Smooth muscle cell (in vitro differentiated cells): Measurements from ENCODE around the gene GRB10. TPM values are rescaled to one million over a fixed set of nuclear protein-coding genes. Genes with fewer than 3 reads are reported as not detected.

Experiments
- DNase-seq: peaks from one replicate; lab custom pipeline; 2025; ENCODE audit not compliant: unreplicated experiment; lab: John Stamatoyannopoulos, UW
- H2AFZ ChIP-seq: fragments of 200-600 bp; sonication (generic); 2 replicates; pipeline ENCODE4 v1.6.0; 2016; ENCODE audit warnings: antibody characterized with exemption, low read depth, mild to moderate bottlenecking
- H3F3A ChIP-seq: fragments of 200-600 bp; sonication (generic); 2 replicates; pipeline ENCODE4 v1.6.0; 2017; ENCODE audit warnings: antibody characterized with exemption, low read depth
- H3K27ac ChIP-seq: fragments of 200-600 bp; sonication (generic); 2 replicates; pipeline ENCODE4 v1.5.1; 2016; ENCODE audit warnings: low read depth, mild to moderate bottlenecking
- H3K27me3 ChIP-seq: fragments of 200-600 bp; sonication (generic); 2 replicates; pipeline ENCODE4 v1.6.1; 2016; ENCODE audit warnings: low read depth, mild to moderate bottlenecking
- H3K36me3 ChIP-seq: fragments of 200-600 bp; sonication (generic); 2 replicates; pipeline ENCODE4 v1.5.1; 2016; ENCODE audit warnings: low read depth
- H3K4me1 ChIP-seq: fragments of 200-600 bp; sonication (generic); 2 replicates; pipeline ENCODE4 v1.5.1; 2016; ENCODE audit warnings: low read depth
- H3K4me2 ChIP-seq: fragments of 200-600 bp; sonication (generic); 2 replicates; pipeline ENCODE4 v1.6.0; 2016; ENCODE audit warnings: mild to moderate bottlenecking
- H3K4me3 ChIP-seq: fragments of 200-600 bp; sonication (generic); 2 replicates; pipeline ENCODE4 v1.5.1; 2016; ENCODE audit warnings: mild to moderate bottlenecking
- H3K79me2 ChIP-seq: fragments of 200-600 bp; sonication (generic); 2 replicates; pipeline ENCODE4 v1.6.0; 2016; ENCODE audit warnings: low read depth, mild to moderate bottlenecking
- H3K9ac ChIP-seq: fragments of 200-600 bp; sonication (generic); 2 replicates; pipeline ENCODE4 v1.6.0; 2016; ENCODE audit warnings: low read depth
- H3K9me3 ChIP-seq: fragments of 200-600 bp; sonication (generic); replicated peaks from 2 replicates; pipeline ENCODE4 v1.5.1; 2016; ENCODE audit warnings: low read depth
- H4K20me1 ChIP-seq: fragments of 200-600 bp; sonication (generic); 2 replicates; pipeline ENCODE4 v1.6.0; 2016; ENCODE audit warnings: low read depth
- WGBS: methylation state at CpG from one replicate; pipeline ENCODE4 v1.1.7; 2016; ENCODE audit warnings: low lambda C conversion rate; 5-methylcytosine and 5-hydroxymethylcytosine counted together
- polyA plus RNA-seq: library from polyadenylated mRNA; unstranded; fragments of >200 nt; fragmentation: Nextera tagmentation; extraction: Ambion mirVana; gene quantifications from 2 replicates; pipeline ENCODE4 v1.2.1, GENCODE V29; 2016
- total RNA-seq: library from RNA; depleted of rRNA; stranded (reverse); fragments of >200 nt; gene quantifications from 2 replicates; pipeline ENCODE4 v1.2.3, GENCODE V29; 2014
- TF ChIP-seq, protein P1 (sequence below): fragments of 200-600 bp; sonication (generic); IDR thresholded peaks from 2 replicates; pipeline ENCODE4 v1.5.1; 2017; ENCODE audit warnings: borderline replicate concordance, mild to moderate bottlenecking, antibody characterized with exemption; ENCODE audit not compliant: insufficient read depth, poor library complexity, severe bottlenecking

GRB10 gene
- total and polyA plus RNA-seq, 2 experiments from 2014 or later: 18.0 to 20.1 TPM

DNA sequence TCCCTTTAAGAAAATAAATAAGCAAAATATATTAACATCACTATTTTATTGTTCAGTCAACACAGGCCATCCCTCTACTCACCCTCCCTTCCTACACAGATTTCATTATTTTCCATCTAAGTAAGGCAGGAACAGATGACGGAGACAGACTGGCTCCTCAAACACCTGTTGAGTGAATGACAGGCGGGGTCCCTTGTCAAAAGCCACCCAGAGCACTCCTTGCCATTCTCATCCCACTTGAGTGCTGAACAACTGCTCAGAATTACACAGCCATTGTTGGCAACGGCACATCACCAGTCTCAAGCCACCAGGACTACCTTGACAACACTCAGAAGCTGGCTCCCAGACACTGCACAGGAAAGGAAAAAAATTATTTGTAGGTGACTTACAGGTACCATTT lies 3.3 kb downstream of the GRB10 start:
- TF ChIP-seq, protein P1, sequence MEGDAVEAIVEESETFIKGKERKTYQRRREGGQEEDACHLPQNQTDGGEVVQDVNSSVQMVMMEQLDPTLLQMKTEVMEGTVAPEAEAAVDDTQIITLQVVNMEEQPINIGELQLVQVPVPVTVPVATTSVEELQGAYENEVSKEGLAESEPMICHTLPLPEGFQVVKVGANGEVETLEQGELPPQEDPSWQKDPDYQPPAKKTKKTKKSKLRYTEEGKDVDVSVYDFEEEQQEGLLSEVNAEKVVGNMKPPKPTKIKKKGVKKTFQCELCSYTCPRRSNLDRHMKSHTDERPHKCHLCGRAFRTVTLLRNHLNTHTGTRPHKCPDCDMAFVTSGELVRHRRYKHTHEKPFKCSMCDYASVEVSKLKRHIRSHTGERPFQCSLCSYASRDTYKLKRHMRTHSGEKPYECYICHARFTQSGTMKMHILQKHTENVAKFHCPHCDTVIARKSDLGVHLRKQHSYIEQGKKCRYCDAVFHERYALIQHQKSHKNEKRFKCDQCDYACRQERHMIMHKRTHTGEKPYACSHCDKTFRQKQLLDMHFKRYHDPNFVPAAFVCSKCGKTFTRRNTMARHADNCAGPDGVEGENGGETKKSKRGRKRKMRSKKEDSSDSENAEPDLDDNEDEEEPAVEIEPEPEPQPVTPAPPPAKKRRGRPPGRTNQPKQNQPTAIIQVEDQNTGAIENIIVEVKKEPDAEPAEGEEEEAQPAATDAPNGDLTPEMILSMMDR: no peak
- Histone ChIP-seq H3K4me1 (no peaks in the 10 kb centered on the region), H3K4me2 (no peak overlapping the region), H2AFZ (no peak overlapping the region), H3K36me3 (no peaks in the 10 kb centered on the region), H3K27ac (no peak overlapping the region), H3K4me3 (no peak overlapping the region), H3F3A (no peaks in the 10 kb centered on the region), H4K20me1 (peaks cover 90% of the 10 kb centered on the region), H3K9ac (no peak overlapping the region), H3K79me2 (peaks cover 96% of the 10 kb centered on the region), H3K9me3 (no peaks in the 10 kb centered on the region), H3K27me3 (no peaks in the 10 kb centered on the region)
- DNase-seq: no peak
- 97% methylated on average over 3 of the region's 3 CpGs for whole genome bisulfite sequencing

DNA sequence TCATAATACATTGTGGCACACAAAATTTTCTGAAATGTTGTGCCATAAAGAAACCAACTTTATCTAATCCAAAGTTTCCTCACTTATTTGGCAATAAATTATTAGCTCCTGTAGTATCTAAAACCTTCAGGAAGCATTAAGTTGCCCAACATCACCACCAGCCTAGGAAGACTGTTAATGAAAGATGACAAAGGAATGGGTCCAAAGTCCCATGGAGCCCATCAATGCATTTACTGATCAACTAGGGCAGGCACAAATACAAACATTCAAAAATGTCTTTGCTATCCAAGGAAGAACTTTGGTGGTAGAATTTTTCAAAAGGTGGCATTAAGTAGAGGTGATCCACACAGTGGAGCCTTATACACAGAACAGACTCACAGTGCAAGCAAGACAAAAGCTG lies 4.5 kb downstream of the GRB10 start:
- peaks cover 94% of the 10 kb centered on the region for H3K79me2 ChIP-seq

DNA sequence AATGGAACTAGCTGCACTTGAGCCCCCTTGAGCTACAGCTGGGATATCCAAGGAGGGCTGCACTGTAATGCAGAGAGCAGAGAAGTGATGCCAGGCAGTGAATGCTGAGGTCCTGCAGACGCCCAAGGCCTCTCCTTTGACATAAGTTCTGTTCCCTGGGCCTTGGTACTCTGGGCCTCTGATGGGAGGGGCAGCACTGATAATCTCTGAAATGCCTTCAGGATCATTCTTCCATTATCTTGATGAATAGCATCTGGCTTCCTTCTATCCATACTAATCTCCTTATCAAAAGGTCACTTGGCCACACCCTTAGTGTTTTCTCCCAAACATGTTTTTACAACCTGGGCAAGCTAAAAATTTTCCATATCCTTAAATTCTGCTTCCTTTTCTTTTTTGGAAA lies 6.9 kb downstream of the GRB10 start:
- WGBS: 85% methylated on average over 1 of the region's 1 CpG
- Histone ChIP-seq H3K79me2 (peaks cover 97% of the 10 kb centered on the region), H4K20me1 (peaks cover 88% of the 10 kb centered on the region)

More for the DNA sequence above, 4.5 kb downstream of the GRB10 start:
- H3F3A ChIP-seq: no peaks in the 10 kb centered on the region
- H3K9ac ChIP-seq: no peak overlapping the region
- H2AFZ ChIP-seq: no peak overlapping the region
- H3K4me1 ChIP-seq: no peaks in the 10 kb centered on the region
- no peak overlapping the region for H3K4me3 ChIP-seq
- H3K27me3 ChIP-seq: no peaks in the 10 kb centered on the region
- H3K36me3 ChIP-seq: no peaks in the 10 kb centered on the region
- DNase-seq: no peak
- H3K9me3 ChIP-seq: no peaks in the 10 kb centered on the region
- H3K27ac ChIP-seq: no peak overlapping the region
- no peak overlapping the region for H3K4me2 ChIP-seq
- TF ChIP-seq, protein P1: no peak
- H4K20me1 ChIP-seq: peaks cover 85% of the 10 kb centered on the region

GRCh38 chr7:50775231-50775630 lies 7.5 kb downstream of the GRB10 start:
- H3K36me3 ChIP-seq: no peaks in the 10 kb centered on the region
- peaks cover 97% of the 10 kb centered on the region for H3K79me2 ChIP-seq
- no peak overlapping the region for H2AFZ ChIP-seq
- H3F3A ChIP-seq: no peaks in the 10 kb centered on the region
- no peak overlapping the region for H3K27ac ChIP-seq
- H3K4me1 ChIP-seq: no peaks in the 10 kb centered on the region
- peaks cover 88% of the 10 kb centered on the region for H4K20me1 ChIP-seq
- TF ChIP-seq, protein P1: no peak
- no peaks in the 10 kb centered on the region for H3K27me3 ChIP-seq
- H3K9me3 ChIP-seq: no peaks in the 10 kb centered on the region
- 89% methylated on average over 3 of the region's 3 CpGs for WGBS
- H3K9ac ChIP-seq: no peak overlapping the region
- H3K4me3 ChIP-seq: no peak overlapping the region
- DNase-seq: no peak
- no peak overlapping the region for H3K4me2 ChIP-seq

More for the DNA sequence above, 6.9 kb downstream of the GRB10 start:
- no peak overlapping the region for H3K4me3 ChIP-seq
- no peaks in the 10 kb centered on the region for H3K9me3 ChIP-seq
- no peak overlapping the region for H2AFZ ChIP-seq
- TF ChIP-seq, protein P1: no peak
- no peaks in the 10 kb centered on the region for H3F3A ChIP-seq
- H3K4me2 ChIP-seq: no peak overlapping the region
- H3K4me1 ChIP-seq: no peaks in the 10 kb centered on the region
- no peaks in the 10 kb centered on the region for H3K27me3 ChIP-seq
- no peaks in the 10 kb centered on the region for H3K36me3 ChIP-seq
- no peak overlapping the region for H3K27ac ChIP-seq
- no peak for DNase-seq
- no peak overlapping the region for H3K9ac ChIP-seq
